Stimulated activated CD8-positive, alpha-beta memory T cell treated with anti-CD3 and anti-CD28 coated beads, Interleukin-4, amount 100 ng/mL, for 24 hours (primary cell): ENCODE data around the gene PPP1R36.
"Not testable (repeated sequence)": the region's sequence is repeated elsewhere in the genome, so short reads cannot be mapped to it uniquely, and the experiment has no call there.

Source experiments
- DNase-seq: peaks from one replicate; pipeline ENCODE4 v3.0.0-alpha.2; 2020; ENCODE audit warnings: low read depth

Gene PPP1R36

DNA sequence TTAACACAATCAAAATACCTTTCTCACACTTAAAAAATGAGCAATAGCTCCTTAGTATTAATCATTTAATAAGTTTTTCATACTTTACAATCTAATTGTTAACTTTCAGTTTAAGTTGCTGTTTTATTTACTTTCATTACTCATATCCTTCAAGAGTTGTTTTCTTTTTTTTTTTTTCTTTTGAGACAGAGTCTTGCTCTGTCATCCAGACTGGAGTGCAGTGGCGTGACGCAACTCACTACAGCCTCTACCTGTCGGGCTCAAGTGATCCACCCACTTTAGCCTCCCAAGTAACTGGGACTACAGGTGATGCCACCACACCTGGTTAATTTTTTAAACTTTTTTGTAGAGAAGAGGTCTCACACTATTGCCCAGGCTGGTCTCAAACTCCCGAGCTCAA, 29.1 kb upstream of the PPP1R36 start:
- no peak for DNase-seq

DNA sequence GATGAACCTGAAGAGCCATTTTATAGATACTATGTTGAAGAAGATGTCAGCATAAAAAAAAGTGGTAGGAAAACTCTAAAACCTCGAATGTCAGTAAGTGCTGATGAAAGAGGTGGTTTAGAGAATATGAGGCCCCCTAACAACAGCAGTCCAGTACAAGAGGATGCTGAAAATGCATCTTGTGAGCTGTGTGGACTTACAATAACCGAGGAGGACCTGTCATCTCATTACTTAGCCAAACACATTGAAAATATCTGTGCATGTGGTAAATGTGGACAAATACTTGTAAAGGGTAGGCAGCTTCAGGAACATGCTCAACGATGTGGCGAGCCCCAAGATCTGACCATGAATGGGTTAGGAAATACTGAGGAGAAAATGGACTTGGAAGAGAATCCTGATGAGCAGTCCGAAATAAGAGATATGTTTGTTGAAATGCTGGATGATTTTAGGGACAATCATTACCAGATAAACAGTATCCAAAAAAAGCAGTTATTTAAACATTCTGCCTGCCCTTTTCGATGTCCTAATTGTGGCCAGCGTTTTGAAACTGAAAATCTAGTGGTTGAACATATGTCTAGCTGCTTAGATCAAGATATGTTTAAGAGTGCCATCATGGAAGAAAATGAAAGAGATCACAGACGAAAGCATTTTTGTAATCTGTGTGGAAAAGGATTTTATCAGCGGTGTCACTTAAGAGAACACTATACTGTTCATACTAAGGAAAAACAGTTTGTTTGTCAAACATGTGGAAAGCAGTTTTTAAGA, 27.0 kb upstream of the PPP1R36 start:
- no peak for DNase-seq

DNA sequence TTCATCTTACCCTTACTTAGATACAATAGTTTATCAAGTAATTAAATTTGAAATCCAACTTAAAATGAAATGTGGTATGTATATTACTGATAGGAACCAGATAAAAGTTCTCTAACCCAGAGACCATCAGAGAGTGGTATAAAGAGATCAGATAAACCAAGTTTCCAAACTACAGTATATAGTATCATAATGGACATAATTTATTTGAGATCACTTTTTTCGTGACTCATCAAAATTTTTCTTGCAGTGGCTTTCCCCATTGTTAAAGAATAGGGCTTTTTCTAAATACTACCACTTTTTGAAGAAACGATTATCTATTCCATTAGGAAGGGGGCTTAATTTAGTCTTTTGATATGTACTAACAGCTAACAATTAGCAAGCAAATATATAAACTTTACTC, 24.4 kb upstream of the PPP1R36 start:
- DNase-seq: no peak

DNA sequence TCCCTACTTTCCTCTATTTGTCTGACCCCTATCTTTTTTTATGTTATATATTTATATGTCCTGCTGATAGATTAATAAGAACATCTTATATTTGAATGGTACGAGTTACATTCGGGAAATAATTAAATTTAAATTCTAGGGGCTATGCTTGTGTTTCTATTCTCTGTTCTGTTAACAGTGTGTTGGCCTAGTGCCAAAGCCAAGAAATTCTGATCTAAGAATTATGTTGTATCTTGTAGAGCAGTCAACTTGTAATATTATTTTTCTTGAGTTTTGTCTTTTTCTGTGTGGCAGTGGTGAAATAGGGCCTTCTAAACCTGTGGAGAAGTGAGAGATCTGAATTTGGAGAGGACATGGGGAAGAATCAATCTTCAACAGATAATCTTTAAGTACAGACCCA, 18.2 kb upstream of the PPP1R36 start:
- DNase-seq: no peak

DNA sequence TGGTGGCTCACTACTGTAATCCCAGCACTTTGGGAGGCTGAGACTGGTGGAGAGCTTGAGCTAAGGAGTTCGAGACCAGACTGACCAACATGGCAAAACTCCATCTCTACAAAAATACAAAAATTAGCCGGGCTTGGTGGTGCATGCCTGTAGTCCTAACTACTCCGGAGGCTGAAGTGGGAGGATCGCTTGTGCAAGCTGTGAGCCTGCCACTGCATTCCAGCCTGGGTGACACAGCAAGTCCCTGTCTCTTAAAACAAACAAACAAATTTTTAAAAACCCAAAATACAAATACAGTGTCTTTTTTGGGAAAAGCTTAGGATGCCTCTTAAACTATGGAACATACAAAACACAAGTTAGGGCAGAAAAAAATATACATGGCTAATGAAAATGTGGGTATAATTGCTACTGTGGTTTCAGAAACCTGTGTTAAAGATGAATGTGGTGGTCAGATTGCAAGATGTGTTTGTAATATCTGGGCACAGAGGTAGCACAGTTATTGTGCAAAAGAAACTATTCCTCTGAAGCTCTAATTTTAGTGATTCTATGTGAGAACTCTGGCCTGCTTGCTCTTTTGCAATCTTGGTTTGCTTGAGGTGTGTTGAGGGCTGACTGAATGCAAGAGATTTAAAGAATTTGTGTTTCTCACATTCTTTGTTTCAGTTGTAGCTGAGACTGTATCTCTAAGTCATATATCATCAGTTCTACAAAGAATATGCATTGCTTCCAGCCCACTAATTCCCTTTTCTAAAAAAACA, 13.1 kb upstream of the PPP1R36 start:
- no peak for DNase-seq

DNA sequence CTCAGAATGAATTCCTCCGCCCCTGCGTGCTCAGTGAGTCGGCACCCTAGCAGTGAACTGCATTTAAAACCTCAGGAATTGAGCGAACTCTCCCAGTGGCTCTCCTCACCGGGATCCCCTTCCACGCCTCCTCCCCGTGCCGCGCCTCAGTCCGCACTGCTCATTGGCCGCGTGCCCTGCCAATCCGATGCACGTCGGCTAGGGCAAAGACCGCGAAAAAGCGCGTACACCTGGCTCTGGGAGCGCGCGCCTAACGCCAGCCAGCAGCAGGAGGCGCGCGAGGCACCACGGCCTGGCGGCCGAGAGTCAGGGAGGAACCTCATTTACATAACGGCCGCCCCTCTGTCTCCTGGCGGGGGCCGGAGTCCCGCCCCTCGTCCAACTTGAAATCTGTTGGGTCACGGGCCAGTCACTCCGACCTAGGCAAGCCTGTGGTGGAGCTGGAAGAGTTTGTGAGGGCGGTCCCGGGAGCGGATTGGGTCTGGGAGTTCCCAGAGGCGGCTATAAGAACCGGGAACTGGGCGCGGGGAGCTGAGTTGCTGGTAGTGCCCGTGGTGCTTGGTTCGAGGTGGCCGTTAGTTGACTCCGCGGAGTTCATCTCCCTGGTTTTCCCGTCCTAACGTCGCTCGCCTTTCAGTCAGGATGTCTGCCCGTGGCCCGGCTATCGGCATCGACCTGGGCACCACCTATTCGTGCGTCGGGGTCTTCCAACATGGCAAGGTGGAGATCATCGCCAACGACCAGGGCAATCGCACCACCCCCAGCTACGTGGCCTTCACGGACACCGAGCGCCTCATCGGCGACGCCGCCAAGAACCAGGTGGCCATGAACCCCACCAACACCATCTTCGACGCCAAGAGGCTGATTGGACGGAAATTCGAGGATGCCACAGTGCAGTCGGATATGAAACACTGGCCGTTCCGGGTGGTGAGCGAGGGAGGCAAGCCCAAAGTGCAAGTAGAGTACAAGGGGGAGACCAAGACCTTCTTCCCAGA, 9.3 kb upstream of the PPP1R36 start, which contains the start of gene HSPA2:
TSS of gene HSPA2 (plus strand) at position 534 of the 995 bp plus-strand sequence. CDS start at position 643, 109 bp downstream.
- DNase-seq: peak; percentile 90

DNA sequence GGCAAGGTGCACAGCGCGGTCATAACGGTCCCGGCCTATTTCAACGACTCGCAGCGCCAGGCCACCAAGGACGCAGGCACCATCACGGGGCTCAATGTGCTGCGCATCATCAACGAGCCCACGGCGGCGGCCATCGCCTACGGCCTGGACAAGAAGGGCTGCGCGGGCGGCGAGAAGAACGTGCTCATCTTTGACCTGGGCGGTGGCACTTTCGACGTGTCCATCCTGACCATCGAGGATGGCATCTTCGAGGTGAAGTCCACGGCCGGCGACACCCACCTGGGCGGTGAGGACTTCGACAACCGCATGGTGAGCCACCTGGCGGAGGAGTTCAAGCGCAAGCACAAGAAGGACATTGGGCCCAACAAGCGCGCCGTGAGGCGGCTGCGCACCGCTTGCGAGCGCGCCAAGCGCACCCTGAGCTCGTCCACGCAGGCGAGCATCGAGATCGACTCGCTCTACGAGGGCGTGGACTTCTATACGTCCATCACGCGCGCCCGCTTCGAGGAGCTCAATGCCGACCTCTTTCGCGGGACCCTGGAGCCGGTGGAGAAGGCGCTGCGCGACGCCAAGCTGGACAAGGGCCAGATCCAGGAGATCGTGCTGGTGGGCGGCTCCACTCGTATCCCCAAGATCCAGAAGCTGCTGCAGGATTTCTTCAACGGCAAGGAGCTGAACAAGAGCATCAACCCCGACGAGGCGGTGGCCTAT, 8.3 kb upstream of the PPP1R36 start:
- DNase-seq: peak; percentile 7

DNA sequence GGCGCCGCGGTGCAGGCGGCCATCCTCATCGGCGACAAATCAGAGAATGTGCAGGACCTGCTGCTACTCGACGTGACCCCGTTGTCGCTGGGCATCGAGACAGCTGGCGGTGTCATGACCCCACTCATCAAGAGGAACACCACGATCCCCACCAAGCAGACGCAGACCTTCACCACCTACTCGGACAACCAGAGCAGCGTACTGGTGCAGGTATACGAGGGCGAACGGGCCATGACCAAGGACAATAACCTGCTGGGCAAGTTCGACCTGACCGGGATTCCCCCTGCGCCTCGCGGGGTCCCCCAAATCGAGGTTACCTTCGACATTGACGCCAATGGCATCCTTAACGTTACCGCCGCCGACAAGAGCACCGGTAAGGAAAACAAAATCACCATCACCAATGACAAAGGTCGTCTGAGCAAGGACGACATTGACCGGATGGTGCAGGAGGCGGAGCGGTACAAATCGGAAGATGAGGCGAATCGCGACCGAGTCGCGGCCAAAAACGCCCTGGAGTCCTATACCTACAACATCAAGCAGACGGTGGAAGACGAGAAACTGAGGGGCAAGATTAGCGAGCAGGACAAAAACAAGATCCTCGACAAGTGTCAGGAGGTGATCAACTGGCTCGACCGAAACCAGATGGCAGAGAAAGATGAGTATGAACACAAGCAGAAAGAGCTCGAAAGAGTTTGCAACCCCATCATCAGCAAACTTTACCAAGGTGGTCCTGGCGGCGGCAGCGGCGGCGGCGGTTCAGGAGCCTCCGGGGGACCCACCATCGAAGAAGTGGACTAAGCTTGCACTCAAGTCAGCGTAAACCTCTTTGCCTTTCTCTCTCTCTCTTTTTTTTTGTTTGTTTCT, 7.6 kb upstream of the PPP1R36 start:
- DNase-seq: no peak

DNA sequence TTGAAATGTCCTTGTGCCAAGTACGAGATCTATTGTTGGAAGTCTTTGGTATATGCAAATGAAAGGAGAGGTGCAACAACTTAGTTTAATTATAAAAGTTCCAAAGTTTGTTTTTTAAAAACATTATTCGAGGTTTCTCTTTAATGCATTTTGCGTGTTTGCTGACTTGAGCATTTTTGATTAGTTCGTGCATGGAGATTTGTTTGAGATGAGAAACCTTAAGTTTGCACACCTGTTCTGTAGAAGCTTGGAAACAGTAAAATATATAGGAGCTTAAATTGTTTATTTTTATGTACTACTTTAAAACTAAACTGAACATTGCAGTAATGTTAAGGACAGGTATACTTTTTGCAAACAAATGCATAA, 6.9 kb upstream of the PPP1R36 start:
- DNase-seq: no peak

DNA sequence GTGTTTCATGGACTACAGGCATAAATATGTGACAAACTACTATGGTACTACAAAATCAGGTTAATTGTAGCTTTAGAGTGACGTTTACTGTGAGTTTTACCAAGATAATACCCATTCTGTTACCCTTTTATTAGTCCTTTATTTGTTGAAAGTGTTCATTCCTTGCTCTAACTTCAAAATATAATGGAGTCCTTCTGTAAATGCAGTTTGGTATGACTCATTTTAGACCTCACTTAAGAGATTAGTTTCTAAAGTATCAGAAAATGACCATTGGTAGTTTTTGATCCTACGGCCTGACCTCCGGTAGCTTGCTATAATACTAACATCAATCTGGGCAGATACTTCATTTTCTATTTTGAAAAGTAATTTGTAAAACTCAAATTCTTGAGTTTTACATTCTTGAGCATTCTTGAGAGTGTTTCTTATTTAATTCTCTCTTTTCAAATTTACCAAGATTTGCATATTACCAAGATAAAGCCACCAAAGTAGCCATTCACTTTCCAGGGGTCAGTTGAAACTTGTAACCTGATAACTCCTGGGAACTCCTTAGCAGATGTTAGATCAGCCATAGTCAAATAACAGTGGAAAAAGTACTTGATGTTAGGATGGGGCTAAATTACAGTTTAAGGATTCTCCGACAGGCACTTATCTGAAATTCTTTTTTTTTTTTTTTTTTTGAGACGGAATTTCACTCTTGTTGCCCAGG, 5.0 kb upstream of the PPP1R36 start:
- no peak for DNase-seq

DNA sequence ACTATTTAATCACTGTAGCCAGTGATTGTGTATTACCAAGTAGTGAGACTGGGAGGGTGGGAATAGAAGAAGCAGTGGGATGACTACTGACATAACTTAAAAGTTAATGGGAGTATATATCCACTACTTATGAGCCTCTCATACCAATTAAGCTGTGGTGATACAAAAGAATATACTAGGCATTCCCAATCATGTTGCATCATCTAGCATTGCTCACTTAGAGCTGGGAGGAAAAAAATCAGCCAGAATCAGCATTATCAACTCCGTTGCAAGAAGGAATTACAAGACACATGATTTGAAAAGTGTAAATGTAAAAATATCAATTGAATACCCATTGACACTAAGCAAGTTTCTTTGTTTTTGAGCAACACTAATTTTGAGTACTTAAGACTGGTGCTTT, 745 bp upstream of the PPP1R36 start:
- no peak for DNase-seq

DNA sequence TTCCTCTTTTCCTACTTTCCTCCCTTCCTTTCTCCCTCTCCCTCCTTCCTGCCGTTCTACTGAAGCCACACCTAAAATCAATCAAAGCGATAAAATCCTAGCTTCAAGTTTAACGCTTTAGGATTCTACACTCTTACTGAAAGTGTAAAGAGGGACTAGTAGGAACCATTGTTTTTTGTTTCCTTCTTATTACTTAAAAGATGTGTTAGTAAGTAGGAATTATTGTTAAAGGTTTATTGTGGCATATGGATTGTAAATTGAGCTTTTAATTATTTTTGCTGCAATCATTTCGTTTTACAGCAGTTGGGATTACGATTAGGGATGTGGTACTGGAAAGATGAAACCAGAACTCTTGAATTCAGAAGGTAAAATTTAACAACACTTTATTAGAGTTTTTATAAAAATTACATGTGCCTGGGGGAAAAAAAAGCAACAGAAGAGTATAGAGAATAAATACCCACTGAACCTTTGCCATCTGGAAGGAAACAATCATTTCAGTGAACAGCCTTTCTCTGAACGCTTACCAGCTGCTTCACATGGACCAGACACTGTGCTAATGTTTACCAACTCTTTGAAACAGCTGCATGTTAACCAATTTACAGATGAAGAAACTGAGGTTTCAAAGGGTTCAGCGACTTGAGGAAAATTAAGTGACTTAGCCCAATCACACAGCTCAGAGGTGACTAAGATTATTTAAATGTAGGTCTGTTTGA, 1.0 kb downstream of the PPP1R36 start:
- DNase-seq: no peak

DNA sequence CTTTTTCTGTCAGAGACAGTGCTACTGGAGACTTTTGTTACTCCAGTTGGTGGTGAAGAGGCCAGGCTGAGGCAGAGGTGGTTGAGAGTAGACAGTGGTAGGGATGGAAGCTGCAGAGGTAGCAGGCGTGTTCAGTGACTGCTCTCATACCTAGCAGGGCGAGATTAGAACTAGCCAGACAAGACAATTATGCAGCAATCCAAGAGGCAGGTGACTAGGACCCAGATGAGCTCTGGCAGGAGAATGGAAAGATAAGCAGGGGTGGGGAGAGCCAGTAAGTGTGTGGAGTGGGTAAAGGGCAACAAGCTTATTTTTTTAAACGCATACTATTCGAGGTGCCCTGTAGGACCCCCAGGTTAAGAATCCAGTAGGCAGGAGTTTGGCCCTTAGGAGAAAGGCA, 4.8 kb downstream of the PPP1R36 start:
- no peak for DNase-seq

DNA sequence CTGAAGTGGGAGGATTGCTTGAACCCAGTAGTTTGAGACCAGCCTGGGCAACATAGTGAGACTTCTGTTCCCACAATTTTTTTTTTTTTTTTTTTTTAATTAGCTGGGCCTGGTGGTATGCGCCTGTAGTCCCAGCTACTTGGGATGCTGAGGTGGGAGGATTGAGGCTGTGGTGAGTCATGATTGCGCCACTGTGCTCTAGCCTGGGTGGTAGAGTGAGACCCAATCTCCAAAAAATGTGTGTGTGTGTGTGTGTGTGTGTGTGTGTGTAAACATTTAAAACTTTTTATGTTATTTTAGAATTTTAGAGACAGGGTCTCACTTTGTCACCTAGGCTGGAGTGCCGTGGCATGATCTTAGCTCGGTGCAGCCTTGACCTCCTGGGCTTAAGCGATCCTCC, 6.8 kb downstream of the PPP1R36 start:
- DNase-seq: no peak

DNA sequence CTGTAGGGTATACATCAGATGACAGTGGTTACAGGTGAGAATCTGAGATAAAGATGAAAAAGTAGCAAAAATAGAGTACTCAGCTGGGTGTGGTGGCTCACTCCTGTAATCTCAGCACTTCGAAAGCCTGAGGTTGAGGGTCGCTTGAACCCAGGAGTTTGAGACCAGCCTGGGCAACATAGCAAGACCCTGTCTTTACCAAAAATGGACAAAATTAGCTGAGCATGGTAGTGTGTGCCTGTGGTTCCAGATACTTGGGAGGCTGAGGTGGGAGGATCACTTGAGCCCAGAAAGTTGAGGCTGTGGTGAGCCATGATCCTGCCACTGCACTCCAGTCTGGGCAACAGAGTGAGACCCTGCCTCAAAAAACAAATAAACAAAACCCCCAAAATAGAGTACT, 8.5 kb downstream of the PPP1R36 start:
- DNase-seq: not testable (repeated sequence)

DNA sequence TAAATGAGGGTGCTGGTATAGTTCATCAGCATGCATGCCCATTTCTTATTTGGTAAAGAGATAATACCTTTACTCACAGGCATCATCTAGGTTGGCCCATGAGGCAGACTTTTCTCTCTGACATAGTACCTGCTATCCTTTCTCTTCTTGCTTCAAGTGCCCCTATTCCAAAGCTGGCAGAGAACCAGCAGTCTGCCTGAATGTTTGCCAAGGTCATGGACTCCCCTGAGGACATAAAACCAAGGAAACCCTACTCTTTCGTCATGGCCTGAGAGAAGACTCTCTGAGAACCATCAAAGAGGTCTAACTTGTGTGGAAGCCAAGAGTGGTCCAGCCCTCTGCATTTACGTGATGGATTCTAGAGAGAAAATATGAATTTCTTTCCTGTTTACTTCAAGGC, 11.9 kb downstream of the PPP1R36 start:
- no peak for DNase-seq

DNA sequence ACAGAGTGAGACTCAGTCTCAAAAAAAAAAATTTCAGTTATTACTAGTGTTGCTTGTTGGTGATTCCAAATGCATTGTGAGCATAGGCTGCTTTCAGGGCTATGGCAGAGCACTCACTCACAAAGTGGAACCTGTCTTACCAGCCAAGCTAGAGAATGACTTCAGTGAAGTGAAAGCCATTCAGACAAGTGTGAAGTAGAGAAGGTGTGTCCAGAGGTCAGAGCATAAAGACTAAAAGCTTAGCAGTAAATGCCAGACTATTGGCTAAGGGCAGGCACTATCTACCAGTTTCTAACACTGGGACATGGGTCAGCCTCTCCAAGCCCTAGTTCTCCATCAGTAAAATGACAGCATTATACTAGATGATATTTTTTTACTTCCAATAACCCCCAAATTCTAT, 12.7 kb downstream of the PPP1R36 start:
- no peak for DNase-seq

DNA sequence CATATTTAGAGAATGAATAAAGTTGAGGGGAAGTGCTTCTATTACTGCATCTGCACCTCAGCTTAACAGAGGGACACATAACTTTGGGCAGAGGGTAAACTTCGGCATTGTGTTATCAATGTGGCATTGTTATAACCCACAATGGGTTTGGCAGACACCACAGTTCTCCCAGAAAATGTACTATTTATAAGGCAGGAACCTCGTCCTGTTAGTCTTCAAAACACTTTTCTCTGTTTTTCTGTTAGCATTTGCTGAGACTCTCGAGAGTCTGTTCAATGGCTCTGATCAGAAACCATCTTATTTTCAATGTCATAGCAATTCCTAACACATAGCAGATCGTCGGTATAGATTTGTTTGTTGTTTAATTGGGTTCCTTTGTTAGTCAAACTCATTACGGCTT, 13.9 kb downstream of the PPP1R36 start:
- DNase-seq: no peak

DNA sequence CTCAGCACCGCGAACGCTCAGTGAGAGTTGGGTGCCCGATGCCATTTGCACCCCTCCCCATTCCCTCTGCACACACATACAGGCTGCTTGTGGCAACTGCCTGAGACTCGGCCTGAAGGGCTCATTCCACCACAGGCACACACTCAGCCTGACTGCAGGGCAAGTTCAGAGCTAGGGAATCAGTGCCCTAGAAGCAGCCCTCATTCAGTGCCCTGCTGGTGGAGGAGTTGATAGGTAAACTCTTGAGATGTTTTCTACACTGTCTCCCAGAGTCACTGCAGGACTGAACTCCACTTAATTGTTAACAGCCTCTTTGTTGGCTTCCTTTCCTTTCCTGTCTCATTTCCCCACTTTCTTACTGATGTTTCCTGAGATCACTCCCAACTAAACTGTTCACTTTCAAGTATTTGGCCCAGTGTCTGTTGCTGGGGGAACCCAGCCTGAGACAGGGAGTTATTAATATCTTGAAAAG, 16.9 kb downstream of the PPP1R36 start:
- no peak for DNase-seq
